Rectal smooth muscle tissue (tissue), 1 donor: ENCODE data around the gene EML1.

Source experiments
- H3K27ac ChIP-seq: one replicate; pipeline ENCODE4 v1.7.0; 2013; ENCODE audit warnings: low read depth, low read length, inconsistent platforms
- H3K27me3 ChIP-seq: one replicate; pipeline ENCODE4 v1.7.0; 2013; ENCODE audit warnings: low read length; ENCODE audit not compliant: control insufficient read depth, insufficient read depth
- H3K36me3 ChIP-seq: one replicate; pipeline ENCODE4 v1.7.0; 2013; ENCODE audit warnings: low read length; ENCODE audit not compliant: control insufficient read depth, insufficient read depth
- H3K4me1 ChIP-seq: one replicate; pipeline ENCODE4 v1.7.0; 2013; ENCODE audit warnings: low read length; ENCODE audit not compliant: control insufficient read depth, insufficient read depth
- H3K4me3 ChIP-seq: one replicate; pipeline ENCODE4 v1.7.0; 2013; ENCODE audit warnings: low read length
- H3K9ac ChIP-seq: one replicate; pipeline ENCODE4 v1.7.0; 2013; ENCODE audit warnings: low read length

The EML1 gene

GRCh38 chr14:99855271-99855670 lies 62.1 kb downstream of the EML1 start:
- H3K27me3 ChIP-seq = no peaks in the 10 kb centered on the region
- no peak overlapping the region for H3K27ac ChIP-seq
- no peak overlapping the region for H3K9ac ChIP-seq
- H3K4me3 ChIP-seq = no peak overlapping the region
- H3K4me1 ChIP-seq = no peaks in the 10 kb centered on the region
- no peaks in the 10 kb centered on the region for H3K36me3 ChIP-seq

- H3K4me3 ChIP-seq = no peak overlapping the region
- H3K9ac ChIP-seq = no peak overlapping the region
- H3K36me3 ChIP-seq = no peaks in the 10 kb centered on the region
- no peak overlapping the region for H3K27ac ChIP-seq
- H3K4me1 ChIP-seq = no peaks in the 10 kb centered on the region
- H3K27me3 ChIP-seq = no peaks in the 10 kb centered on the region
Observed at GRCh38 chr14:99857551-99857950, 64.3 kb downstream of the EML1 start.

- Histone ChIP-seq H3K4me3 (no peak overlapping the region), H3K27me3 (no peaks in the 10 kb centered on the region), H3K36me3 (no peaks in the 10 kb centered on the region), H3K9ac (no peak overlapping the region), H3K27ac (no peak overlapping the region), H3K4me1 (no peaks in the 10 kb centered on the region)
Observed at GRCh38 chr14:99860219-99860618, 67.0 kb downstream of the EML1 start.

DNA sequence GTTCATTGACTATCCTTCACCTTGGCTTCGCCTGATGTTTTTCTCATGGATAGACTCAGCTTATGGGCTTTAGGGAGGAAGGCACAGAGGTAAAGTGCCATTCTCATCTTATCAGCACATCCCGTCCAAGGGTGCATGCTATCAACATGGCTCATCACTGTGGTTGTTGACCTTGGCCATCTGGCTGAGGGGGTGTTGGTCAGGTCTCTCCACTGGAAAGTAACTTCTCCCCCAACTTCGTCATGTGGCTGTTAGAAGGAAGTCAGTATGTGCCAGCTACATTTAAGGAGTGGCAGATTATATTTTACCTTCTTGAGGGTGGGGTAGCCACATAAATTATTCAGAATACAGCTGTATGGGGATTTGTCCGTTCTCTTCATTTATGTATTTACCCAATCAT lies 68.9 kb downstream of the EML1 start:
- Histone ChIP-seq H3K9ac (no peak overlapping the region), H3K27me3 (no peaks in the 10 kb centered on the region), H3K4me1 (no peaks in the 10 kb centered on the region), H3K27ac (no peak overlapping the region), H3K4me3 (no peak overlapping the region), H3K36me3 (no peaks in the 10 kb centered on the region)

GRCh38 chr14:99863059-99863458 lies 69.8 kb downstream of the EML1 start:
- Histone ChIP-seq H3K36me3 (no peaks in the 10 kb centered on the region), H3K4me3 (no peak overlapping the region), H3K27ac (no peak overlapping the region), H3K27me3 (no peaks in the 10 kb centered on the region), H3K9ac (no peak overlapping the region), H3K4me1 (no peaks in the 10 kb centered on the region)

GRCh38 chr14:99865408-99865807 lies 72.2 kb downstream of the EML1 start:
- Histone ChIP-seq H3K4me1 (no peaks in the 10 kb centered on the region), H3K27me3 (no peaks in the 10 kb centered on the region), H3K36me3 (no peaks in the 10 kb centered on the region), H3K9ac (no peak overlapping the region), H3K4me3 (no peak overlapping the region), H3K27ac (no peak overlapping the region)

- Histone ChIP-seq H3K27me3 (no peaks in the 10 kb centered on the region), H3K4me1 (no peaks in the 10 kb centered on the region), H3K9ac (no peak overlapping the region), H3K4me3 (no peak overlapping the region), H3K36me3 (no peaks in the 10 kb centered on the region), H3K27ac (no peak overlapping the region)
Observed at GRCh38 chr14:99870617-99871016, 77.4 kb downstream of the EML1 start.

DNA sequence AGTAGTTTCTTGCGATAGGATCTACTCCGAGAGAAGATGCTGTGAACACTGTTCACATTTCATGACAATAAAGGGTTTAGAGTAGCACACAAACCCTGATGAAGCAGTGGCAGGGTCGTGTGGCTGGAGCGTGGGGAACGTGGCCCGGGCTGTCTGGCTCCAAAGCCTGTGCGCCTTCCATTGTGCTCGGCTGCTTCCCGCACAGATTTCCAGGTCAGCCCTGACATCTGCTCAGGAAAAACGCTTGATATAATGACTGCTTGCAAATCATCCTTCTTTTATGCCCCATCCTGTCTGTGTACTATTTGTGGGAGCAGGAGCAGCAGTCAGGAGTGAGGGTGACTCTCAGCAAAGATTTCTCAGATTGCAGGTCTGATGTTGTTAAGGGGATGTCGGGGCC lies 78.6 kb downstream of the EML1 start:
- Histone ChIP-seq H3K27me3 (no peaks in the 10 kb centered on the region), H3K27ac (no peak overlapping the region), H3K4me1 (no peaks in the 10 kb centered on the region), H3K36me3 (no peaks in the 10 kb centered on the region), H3K9ac (no peak overlapping the region), H3K4me3 (no peak overlapping the region)

- Histone ChIP-seq H3K4me1 (no peaks in the 10 kb centered on the region), H3K27ac (no peak overlapping the region), H3K36me3 (no peaks in the 10 kb centered on the region), H3K27me3 (no peaks in the 10 kb centered on the region), H3K9ac (no peak overlapping the region), H3K4me3 (no peak overlapping the region)
Observed at GRCh38 chr14:99872786-99873440, 79.7 kb downstream of the EML1 start.

GRCh38 chr14:99873653-99874052 lies 80.4 kb downstream of the EML1 start:
- Histone ChIP-seq H3K27me3 (no peaks in the 10 kb centered on the region), H3K9ac (no peak overlapping the region), H3K27ac (no peak overlapping the region), H3K36me3 (no peaks in the 10 kb centered on the region), H3K4me3 (no peak overlapping the region), H3K4me1 (no peaks in the 10 kb centered on the region)

DNA sequence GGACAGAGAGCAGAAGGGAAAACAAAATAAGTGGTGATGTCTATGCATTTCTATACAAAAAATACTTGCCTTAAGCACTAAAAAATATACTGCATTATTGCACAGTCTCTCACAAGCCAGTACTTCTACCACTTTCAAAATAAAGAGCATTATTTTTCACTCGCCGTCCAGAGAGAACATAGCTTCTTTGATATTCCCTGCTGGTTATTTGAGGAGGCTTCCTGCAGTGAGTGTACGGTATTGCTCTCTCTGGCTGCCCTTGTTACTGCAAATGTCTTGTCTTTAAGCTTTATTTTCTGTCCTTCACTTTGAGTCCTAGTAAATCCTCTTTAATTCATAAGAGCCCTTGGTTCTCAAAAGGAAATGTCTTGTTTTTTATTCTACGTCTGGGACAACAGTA lies 81.1 kb downstream of the EML1 start:
- H3K27ac ChIP-seq = no peak overlapping the region
- H3K4me3 ChIP-seq = no peak overlapping the region
- H3K36me3 ChIP-seq = no peaks in the 10 kb centered on the region
- H3K4me1 ChIP-seq = no peaks in the 10 kb centered on the region
- no peaks in the 10 kb centered on the region for H3K27me3 ChIP-seq
- no peak overlapping the region for H3K9ac ChIP-seq

GRCh38 chr14:99875421-99875820 lies 82.2 kb downstream of the EML1 start:
- Histone ChIP-seq H3K9ac (no peak overlapping the region), H3K36me3 (no peaks in the 10 kb centered on the region), H3K27me3 (no peaks in the 10 kb centered on the region), H3K4me3 (no peak overlapping the region), H3K4me1 (peaks cover 8% of the 10 kb centered on the region), H3K27ac (no peak overlapping the region)

DNA sequence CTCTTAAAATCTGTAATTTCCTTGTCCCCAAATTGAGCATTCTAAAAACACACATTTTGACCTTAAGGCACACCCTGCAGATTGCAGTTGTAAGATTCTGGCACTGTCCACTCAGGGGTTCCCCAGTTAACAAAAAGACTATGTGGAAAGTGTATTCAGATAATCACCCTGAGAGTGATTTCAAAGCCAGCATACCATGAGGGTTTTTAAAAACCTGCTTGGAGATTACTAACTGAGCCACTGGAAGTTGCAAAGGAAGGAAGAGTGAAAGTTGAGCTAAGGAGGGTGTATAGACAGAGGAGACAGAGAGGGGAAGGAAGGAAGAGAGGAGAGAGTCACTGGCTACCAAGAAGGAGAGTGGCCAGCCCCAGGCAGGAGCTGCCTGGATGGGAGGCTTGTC lies 82.6 kb downstream of the EML1 start:
- Histone ChIP-seq H3K9ac (no peak overlapping the region), H3K4me3 (no peak overlapping the region)

More for the DNA sequence above, 82.6 kb downstream of the EML1 start:
- Histone ChIP-seq H3K27me3 (no peaks in the 10 kb centered on the region), H3K4me1 (peaks cover 9% of the 10 kb centered on the region), H3K36me3 (no peaks in the 10 kb centered on the region), H3K27ac (no peak overlapping the region)
